Adrenal gland (tissue), 12 donors: Measurements from ENCODE around the gene MYPN. TPM values are rescaled to one million over a fixed set of nuclear protein-coding genes. Genes with fewer than 3 reads are reported as not detected.

ENCODE experiments used
- DNase-seq, 7 donors: peaks; one replicate each; pipeline ENCODE4 v3.0.0-alpha.2; 2019 to 2020
- H3K27ac ChIP-seq, 5 donors: fragments of 200-600 bp; sonication (generic) in 4 of 5; 1 replicate in 3 of 5; 2 replicates in 2 of 5; pipeline versions ENCODE4 v1.5.1 to v1.8.0; 2016 to 2020; ENCODE audit warnings: mild to moderate bottlenecking in 1 of 5
- H3K27me3 ChIP-seq: fragments of 200-600 bp; 2 replicates; pipeline ENCODE4 v1.8.0; 2021
- H3K36me3 ChIP-seq, 2 donors: fragments of 200-600 bp; replicated peaks in 1 of 2; 1 replicate in 1 of 2; 2 replicates in 1 of 2; pipeline versions ENCODE4 v1.5.1 to v1.8.0; 2018 to 2022
- H3K4me1 ChIP-seq, 2 donors: fragments of 200-600 bp; replicated peaks in 1 of 2; 1 replicate in 1 of 2; 2 replicates in 1 of 2; pipeline versions ENCODE4 v1.5.1 to v1.8.0; 2018 to 2021
- H3K4me3 ChIP-seq, 4 donors: fragments of 200-600 bp; sonication (generic) in 3 of 4; one replicate each; pipeline ENCODE4 v1.5.1; 2016 to 2018
- H3K9me3 ChIP-seq, 3 donors: fragments of 200-600 bp; sonication (generic) in 1 of 3; replicated peaks in 1 of 3; 1 replicate in 2 of 3; 2 replicates in 1 of 3; pipeline versions ENCODE4 v1.5.1 to v1.8.0; 2016 to 2021
- POLR2A ChIP-seq, 2 donors: fragments of 450-650 bp; IDR thresholded peaks; one replicate each; pipeline ENCODE4 v1.6.1; 2017; ENCODE audit warnings: antibody characterized with exemption in 2 of 2, mild to moderate bottlenecking in 2 of 2, moderate library complexity in 1 of 2
- WGBS, 4 donors: extraction: QIAGEN DNeasy Blood & Tissue Kit in 2 of 4; methylation state at CpG; one replicate each; pipeline versions ENCODE4 v1.1.5 to v1.1.7; 2013 to 2017; 5-methylcytosine and 5-hydroxymethylcytosine counted together
- intact Hi-C, 2 donors: fragments of 100-400 bp; cut with DNase I; formaldehyde crosslinking; loops; one replicate each; pipeline versions ENCODE4 v1.14.1 to v1.15.0; 2022 to 2023
- polyA plus RNA-seq, 3 donors: library from polyadenylated mRNA; stranded (reverse); fragments of 200-250 nt in 2 of 3; fragments of 350-450 nt in 1 of 3; fragmentation: Illumina TruSeq in 1 of 3; extraction: RNeasy Lipid Tissue Mini Kit (QIAGEN cat#74804) in 1 of 3; gene quantifications; one replicate each; pipeline ENCODE4 v1.2.3, GENCODE V29; 2013 to 2014
- total RNA-seq, 9 donors: library from RNA; depleted of rRNA in 4 of 9; stranded (reverse); fragments of >200 nt in 4 of 9; fragments of 120-200 nt in 1 of 9; fragmentation: NEBNext Ultra II Directional in 1 of 9; extraction: Animal tissue kit (Norgen Biotek cat#: 25700) in 1 of 9; gene quantifications; one replicate each; pipeline versions ENCODE4 v1.1.0 to v1.2.4, GENCODE V29; 2013 to 2023
- TF ChIP-seq, protein P1 (sequence below), 6 experiments: fragments of 450-650 bp in 4 of 6; fragments of 200-600 bp in 2 of 6; sonication (generic) in 1 of 6; IDR thresholded peaks; 1 replicate in 5 of 6; 2 replicates in 1 of 6; pipeline versions ENCODE4 v1.5.1 to v1.8.0; 2016 to 2021; ENCODE audit warnings: antibody characterized with exemption in 6 of 6, mild to moderate bottlenecking in 2 of 6, moderate library complexity in 1 of 6
- donor health status: healthy with polysubstance abuse.
- donor health status: Bipolar disorder and iron deficiency.
- donor health status: DM: yes; HTN: yes; CAD: no.
- donor health status: DM: no; HTN: no; CAD: no.
- donor health status: DM: no; HTN: no; CAD: no.
- donor health status: DM: yes; HTN: yes; CAD: no.

Gene MYPN
- total and polyA plus RNA-seq, 12 donors: 0.10 to 1.9 (median 0.31) TPM; not detected in 2

DNA sequence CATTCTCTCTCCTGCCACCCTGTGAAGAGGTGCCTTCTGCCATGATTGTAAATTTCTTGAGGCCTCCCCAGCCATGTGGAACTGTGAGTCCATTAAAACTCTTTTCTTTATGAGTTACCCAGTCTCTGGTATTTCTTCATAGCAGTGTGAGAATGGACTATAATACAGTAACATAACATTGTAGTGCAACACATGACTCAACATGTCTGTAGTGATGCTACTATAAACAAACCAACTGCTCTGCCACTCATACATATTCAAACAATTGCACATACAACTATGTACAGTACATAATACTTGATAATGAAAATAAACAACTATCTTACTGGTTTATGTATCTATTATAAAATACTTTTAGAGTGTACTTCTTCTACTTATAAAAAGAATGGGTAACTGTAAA is 115.5 kb downstream of the MYPN start:
- H3K9me3 ChIP-seq: no peaks in the 10 kb centered on the region
- DNase-seq: no peak
- H3K36me3 ChIP-seq: no peaks in the 10 kb centered on the region
- H3K4me3 ChIP-seq: no peak overlapping the region
- intact Hi-C loops: no loop called here
- H3K27me3 ChIP-seq: no peaks in the 10 kb centered on the region
- no peaks in the 10 kb centered on the region for H3K4me1 ChIP-seq
- H3K27ac ChIP-seq: no peak overlapping the region
- TF ChIP-seq, protein P1, sequence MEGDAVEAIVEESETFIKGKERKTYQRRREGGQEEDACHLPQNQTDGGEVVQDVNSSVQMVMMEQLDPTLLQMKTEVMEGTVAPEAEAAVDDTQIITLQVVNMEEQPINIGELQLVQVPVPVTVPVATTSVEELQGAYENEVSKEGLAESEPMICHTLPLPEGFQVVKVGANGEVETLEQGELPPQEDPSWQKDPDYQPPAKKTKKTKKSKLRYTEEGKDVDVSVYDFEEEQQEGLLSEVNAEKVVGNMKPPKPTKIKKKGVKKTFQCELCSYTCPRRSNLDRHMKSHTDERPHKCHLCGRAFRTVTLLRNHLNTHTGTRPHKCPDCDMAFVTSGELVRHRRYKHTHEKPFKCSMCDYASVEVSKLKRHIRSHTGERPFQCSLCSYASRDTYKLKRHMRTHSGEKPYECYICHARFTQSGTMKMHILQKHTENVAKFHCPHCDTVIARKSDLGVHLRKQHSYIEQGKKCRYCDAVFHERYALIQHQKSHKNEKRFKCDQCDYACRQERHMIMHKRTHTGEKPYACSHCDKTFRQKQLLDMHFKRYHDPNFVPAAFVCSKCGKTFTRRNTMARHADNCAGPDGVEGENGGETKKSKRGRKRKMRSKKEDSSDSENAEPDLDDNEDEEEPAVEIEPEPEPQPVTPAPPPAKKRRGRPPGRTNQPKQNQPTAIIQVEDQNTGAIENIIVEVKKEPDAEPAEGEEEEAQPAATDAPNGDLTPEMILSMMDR (IDR thresholded peaks at IDR 0.05): no peak
- TF ChIP-seq POLR2A (IDR thresholded peaks at IDR 0.05): no peak

DNA sequence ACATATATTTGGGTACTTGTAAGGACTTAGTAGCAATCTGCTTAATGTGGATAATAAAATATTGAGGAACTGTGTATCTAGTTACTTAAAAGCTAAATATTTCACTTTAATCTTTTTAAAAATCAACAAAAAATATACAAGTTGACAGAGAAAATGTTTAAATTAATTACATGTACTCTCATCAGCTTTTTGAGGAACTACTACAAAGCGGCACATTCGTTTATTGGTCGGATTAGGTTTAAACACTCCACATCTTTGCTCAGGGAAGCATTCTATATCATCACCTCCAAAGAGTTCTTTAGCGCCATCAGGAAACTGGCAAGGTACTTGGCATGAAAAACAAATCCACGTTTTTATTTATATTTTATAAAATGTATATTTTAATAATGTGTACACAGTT is 121.0 kb downstream of the MYPN start:
- H3K4me3 ChIP-seq: no peak overlapping the region
- no peaks in the 10 kb centered on the region for H3K27me3 ChIP-seq
- no peaks in the 10 kb centered on the region for H3K36me3 ChIP-seq
- no peaks in the 10 kb centered on the region for H3K9me3 ChIP-seq
- TF ChIP-seq POLR2A (IDR thresholded peaks at IDR 0.05): no peak
- TF ChIP-seq, protein P1 (IDR thresholded peaks at IDR 0.05): no peak
- no peak overlapping the region for H3K27ac ChIP-seq
- DNase-seq: no peak
- 83 to 86% (median 85%) methylated on average over 5 of the region's 5 CpGs for WGBS, 4 donors
- intact Hi-C loops: loop anchor here in 1 of 2 donors (10.0 kb wide), 1 partner anchor 65 kb away; no protein-coding TSS in a partner anchor
- H3K4me1 ChIP-seq: peaks cover 10 to 11% of the 10 kb centered on the region in 2 donors

DNA sequence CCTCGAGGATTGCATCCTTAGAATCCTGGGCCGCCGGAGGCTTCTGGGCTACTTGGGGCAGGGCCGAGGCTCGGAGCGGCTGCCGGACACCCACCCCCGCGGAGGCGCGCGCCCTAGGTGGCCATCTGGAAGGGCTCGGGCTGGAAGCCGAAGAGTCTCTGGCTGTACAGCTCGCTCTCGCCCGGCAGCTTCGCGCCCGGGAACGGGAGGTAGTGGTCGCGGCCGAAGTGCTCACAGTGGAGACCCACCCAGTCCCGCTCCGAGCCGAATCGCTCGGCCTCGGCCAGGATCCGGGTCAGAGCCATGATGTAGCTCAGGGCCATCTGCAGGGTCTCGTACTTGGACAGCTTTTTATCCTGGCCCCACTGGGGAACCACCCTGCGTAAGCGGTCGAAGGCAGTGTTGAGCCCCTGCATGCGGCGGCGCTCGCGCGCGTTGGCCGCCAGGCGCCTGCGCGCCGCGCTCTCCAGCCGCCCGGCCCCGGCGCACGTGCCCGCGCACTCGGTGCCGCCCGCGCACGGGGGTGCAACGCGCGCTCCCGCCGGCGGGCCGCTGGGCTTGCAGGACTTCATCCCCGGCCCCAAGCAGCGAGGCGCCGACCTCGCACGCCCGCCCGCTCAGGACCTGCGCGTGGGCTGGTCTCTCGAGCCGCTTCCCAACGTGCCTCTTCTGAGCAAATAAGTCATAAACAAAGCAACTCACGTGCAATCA is 122.0 kb downstream of the MYPN start:
- peak; percentile 40 to 60 (median 47) for DNase-seq
- no peak for TF ChIP-seq POLR2A (IDR thresholded peaks at IDR 0.05)
- TF ChIP-seq, protein P1 (IDR thresholded peaks at IDR 0.05): peak in 2 of 6 experiments; percentile 6 to 46
- H3K4me1 ChIP-seq: peaks cover 10 to 11% of the 10 kb centered on the region in 2 donors
- H3K9me3 ChIP-seq: no peaks in the 10 kb centered on the region
- intact Hi-C loops: loop anchor here in 1 of 2 donors (10.0 kb wide), 1 partner anchor 64 kb away; no protein-coding TSS in a partner anchor
- H3K27ac ChIP-seq: peak overlapping the region in 2 of 5 donors; percentile 45 to 49
- no peaks in the 10 kb centered on the region for H3K27me3 ChIP-seq
- 0 to 1% (median 1%) methylated on average over 23 to 81 of the region's 81 CpGs for WGBS, 4 donors
- peak overlapping the region in 3 of 4 donors; percentile 15 to 77 (median 46) for H3K4me3 ChIP-seq
- no peaks in the 10 kb centered on the region for H3K36me3 ChIP-seq

DNA sequence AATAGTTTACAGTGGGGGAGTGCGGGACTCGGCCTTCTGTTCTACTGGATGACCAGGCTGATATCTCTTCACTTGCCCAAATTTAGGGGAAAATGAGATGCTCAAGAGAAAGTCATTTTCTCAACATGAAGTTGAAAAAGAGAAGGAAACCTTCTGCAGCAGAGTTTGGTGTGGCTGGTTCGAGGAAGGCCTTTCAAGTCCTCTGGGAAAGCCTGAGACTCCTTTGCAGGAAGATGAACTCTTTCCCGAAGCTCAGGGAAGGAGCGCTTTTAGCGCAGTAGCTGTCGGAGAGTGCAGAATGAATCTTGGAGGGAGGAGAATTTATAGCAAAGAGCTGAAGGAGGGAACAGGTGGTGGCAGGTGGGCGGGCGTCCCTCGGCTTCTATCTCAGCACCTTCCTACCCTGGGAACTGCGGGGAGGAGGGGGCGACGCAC is 122.5 kb downstream of the MYPN start, which contains the start of gene ATOH7:
ATOH7 (minus strand) TSS at position 297 of the 435 bp plus-strand sequence. CDS start 436 bp downstream, outside the sequence.
- WGBS, 4 donors: 46 to 52% (median 48%) methylated on average over 13 of the region's 13 CpGs
- TF ChIP-seq POLR2A (IDR thresholded peaks at IDR 0.05): no peak
- TF ChIP-seq, protein P1 (IDR thresholded peaks at IDR 0.05): no peak
- H3K36me3 ChIP-seq: no peaks in the 10 kb centered on the region
- no peaks in the 10 kb centered on the region for H3K9me3 ChIP-seq
- intact Hi-C loops: loop anchor here in 1 of 2 donors (10.0 kb wide), 1 partner anchor 63 kb away; no protein-coding TSS in a partner anchor
- peaks cover 10 to 11% of the 10 kb centered on the region in 2 donors for H3K4me1 ChIP-seq
- DNase-seq: no peak
- peak within 1 kb of the TSS in 2 of 5 donors; percentile 45 to 49 for H3K27ac ChIP-seq
- H3K4me3 ChIP-seq: peak within 1 kb of the TSS in 3 of 4 donors; percentile 15 to 77 (median 46)
- no peaks in the 10 kb centered on the region for H3K27me3 ChIP-seq
